GM19043 (cell line): ENCODE data around the gene TEAD2.

ENCODE experiments used
- ATAC-seq: cut with Tn5 transposase; IDR thresholded peaks from one replicate; pipeline ENCODE4 v1.9.1; 2021; ENCODE audit warnings: low read depth; ENCODE audit not compliant: unreplicated experiment

The TEAD2 gene

GRCh38 chr19:49362048-49362928 lies at the start of gene TEAD2:
TEAD2 (minus strand) TSS chr19:49362416; CDS start chr19:49360075, 2,341 bp downstream.
- ATAC-seq = no peak

- ATAC-seq = no peak
Observed at GRCh38 chr19:49411681-49412326, 49.6 kb upstream of the TEAD2 start.

GRCh38 chr19:49409441-49410029 lies 47.3 kb upstream of the TEAD2 start:
- ATAC-seq = no peak

GRCh38 chr19:49408816-49409440 lies 46.7 kb upstream of the TEAD2 start:
- no peak for ATAC-seq

- ATAC-seq = no peak
Observed at GRCh38 chr19:49407482-49408015, 45.3 kb upstream of the TEAD2 start.

GRCh38 chr19:49407079-49407478 lies 44.9 kb upstream of the TEAD2 start:
- no peak for ATAC-seq

GRCh38 chr19:49403404-49404187 lies 41.4 kb upstream of the TEAD2 start:
- ATAC-seq = no peak

GRCh38 chr19:49400029-49400428 lies 37.8 kb upstream of the TEAD2 start:
- no peak for ATAC-seq

GRCh38 chr19:49398931-49399330 lies 36.7 kb upstream of the TEAD2 start:
- ATAC-seq = no peak

- ATAC-seq = no peak
Observed at GRCh38 chr19:49398001-49398615, 35.9 kb upstream of the TEAD2 start.

- ATAC-seq = no peak
Observed at GRCh38 chr19:49396738-49397505, 34.7 kb upstream of the TEAD2 start.

GRCh38 chr19:49395581-49396407 lies 33.6 kb upstream of the TEAD2 start:
- ATAC-seq = no peak

GRCh38 chr19:49393881-49394280 lies 31.7 kb upstream of the TEAD2 start:
- no peak for ATAC-seq

- ATAC-seq = no peak
Observed at GRCh38 chr19:49391581-49392399, 29.6 kb upstream of the TEAD2 start.

GRCh38 chr19:49390929-49391359 lies 28.7 kb upstream of the TEAD2 start:
- ATAC-seq = no peak

GRCh38 chr19:49390131-49390928 lies 28.1 kb upstream of the TEAD2 start:
- no peak for ATAC-seq
